ENCODE measurements around the gene SLC25A42. TPM values are rescaled to one million over a fixed set of nuclear protein-coding genes. Genes with fewer than 3 reads are reported as not detected.

The SLC25A42 gene
- total and polyA plus RNA-seq, 2 of the 4 experiments (the other 2 are of a cell fraction), result 2.0 to 9.9 TPM

- TF ChIP-seq USF2 (IDR thresholded peaks at IDR 0.05; ENCODE audit: low read depth, low read length), result no peak
These were observed 3.7 kb downstream of the SLC25A42 start (continued) for GRCh38 chr19:19067276-19068072.
